Mesothelial cell of epicardium (in vitro differentiated cells): ENCODE measurements around the gene KCNQ5. TPM values are rescaled to one million over a fixed set of nuclear protein-coding genes. Genes with fewer than 3 reads are reported as not detected.

ENCODE experiments used
- DNase-seq, 2 experiments: peaks; one replicate each; pipeline ENCODE4 v3.0.0; 2021; ENCODE audit warnings: low spot score in 2 of 2; ENCODE audit not compliant: unreplicated experiment in 2 of 2
- H3K27ac Mint-ChIP-seq: 2 replicates; pipeline ENCODE4 v1.8.0; 2021; ENCODE audit warnings: mixed read lengths
- H3K27me3 Mint-ChIP-seq: 2 replicates; pipeline ENCODE4 v1.8.0; 2021; ENCODE audit warnings: low read depth, mixed read lengths
- H3K36me3 Mint-ChIP-seq: 2 replicates; pipeline ENCODE4 v1.8.0; 2021; ENCODE audit warnings: mixed read lengths
- H3K4me1 Mint-ChIP-seq: 2 replicates; pipeline ENCODE4 v1.8.0; 2021; ENCODE audit warnings: mixed read lengths
- H3K4me3 Mint-ChIP-seq: 2 replicates; pipeline ENCODE4 v1.8.0; 2021; ENCODE audit warnings: mild to moderate bottlenecking, moderate library complexity, mixed read lengths
- H3K9me3 Mint-ChIP-seq: 2 replicates; pipeline ENCODE4 v1.8.0; 2021; ENCODE audit warnings: mixed read lengths
- total RNA-seq: library from RNA; stranded (reverse); gene quantifications from 3 replicates; pipeline ENCODE4 v1.2.1, GENCODE V29; 2021
- TF ChIP-seq, protein P1 (sequence below): fragments of 200-600 bp; sonication (generic); IDR thresholded peaks from one replicate; pipeline ENCODE4 v1.5.0; 2021; ENCODE audit warnings: antibody characterized with exemption; ENCODE audit not compliant: unreplicated experiment

Gene KCNQ5
- total RNA-seq, 1 donor from 2014 or later: 4.8 TPM

DNA sequence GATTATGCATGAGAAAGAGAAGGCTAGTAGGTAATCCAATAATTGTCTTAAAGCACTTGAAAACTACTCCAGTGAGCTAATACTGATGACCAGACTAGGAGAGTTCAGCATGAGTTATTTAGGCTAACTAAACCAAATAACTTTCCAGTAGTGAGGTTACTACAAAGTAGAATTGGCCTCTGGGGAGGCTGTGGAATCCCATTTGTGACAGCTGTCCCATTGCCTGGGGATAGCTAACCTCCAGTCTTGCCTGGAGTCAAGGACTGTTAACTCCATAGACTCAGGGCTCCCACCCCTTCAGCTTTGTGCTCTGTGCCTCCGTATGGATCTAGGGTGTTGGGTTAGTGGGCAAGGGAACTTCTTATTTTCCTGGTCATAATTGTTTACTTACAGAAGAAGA, 51.0 kb downstream of the KCNQ5 start:
- TF ChIP-seq, protein P1, sequence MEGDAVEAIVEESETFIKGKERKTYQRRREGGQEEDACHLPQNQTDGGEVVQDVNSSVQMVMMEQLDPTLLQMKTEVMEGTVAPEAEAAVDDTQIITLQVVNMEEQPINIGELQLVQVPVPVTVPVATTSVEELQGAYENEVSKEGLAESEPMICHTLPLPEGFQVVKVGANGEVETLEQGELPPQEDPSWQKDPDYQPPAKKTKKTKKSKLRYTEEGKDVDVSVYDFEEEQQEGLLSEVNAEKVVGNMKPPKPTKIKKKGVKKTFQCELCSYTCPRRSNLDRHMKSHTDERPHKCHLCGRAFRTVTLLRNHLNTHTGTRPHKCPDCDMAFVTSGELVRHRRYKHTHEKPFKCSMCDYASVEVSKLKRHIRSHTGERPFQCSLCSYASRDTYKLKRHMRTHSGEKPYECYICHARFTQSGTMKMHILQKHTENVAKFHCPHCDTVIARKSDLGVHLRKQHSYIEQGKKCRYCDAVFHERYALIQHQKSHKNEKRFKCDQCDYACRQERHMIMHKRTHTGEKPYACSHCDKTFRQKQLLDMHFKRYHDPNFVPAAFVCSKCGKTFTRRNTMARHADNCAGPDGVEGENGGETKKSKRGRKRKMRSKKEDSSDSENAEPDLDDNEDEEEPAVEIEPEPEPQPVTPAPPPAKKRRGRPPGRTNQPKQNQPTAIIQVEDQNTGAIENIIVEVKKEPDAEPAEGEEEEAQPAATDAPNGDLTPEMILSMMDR: no peak
- Mint-ChIP-seq H3K4me1 (peaks cover 29% of the 10 kb centered on the region), H3K27ac (no peak overlapping the region)

DNA sequence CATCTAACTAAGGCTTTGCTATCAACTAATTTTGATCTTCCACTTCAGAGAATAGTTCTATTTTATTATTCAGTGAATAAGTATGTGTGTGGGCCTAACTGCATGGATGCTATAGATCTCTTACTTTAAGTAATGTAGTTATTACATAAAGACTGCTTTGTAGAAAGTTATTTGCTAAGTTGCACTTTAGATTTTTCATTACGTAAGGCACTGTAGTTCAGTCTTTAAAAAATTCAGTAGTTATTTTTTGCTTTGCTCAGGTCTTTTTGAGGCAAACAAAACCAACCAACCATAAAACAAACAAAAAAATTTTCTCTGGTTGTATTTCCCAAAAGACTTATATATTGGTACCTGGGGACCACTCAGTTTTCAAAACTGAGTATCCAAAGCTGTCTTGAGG, 53.0 kb downstream of the KCNQ5 start:
- H3K4me1 Mint-ChIP-seq: peaks cover 33% of the 10 kb centered on the region
- H3K27ac Mint-ChIP-seq: peak overlapping the region; percentile 61
- no peaks in the 10 kb centered on the region for H3K27me3 Mint-ChIP-seq
- no peak overlapping the region for H3K4me3 Mint-ChIP-seq
- TF ChIP-seq, protein P1: no peak
- DNase-seq: no peak
- no peaks in the 10 kb centered on the region for H3K36me3 Mint-ChIP-seq
- H3K9me3 Mint-ChIP-seq: no peaks in the 10 kb centered on the region

More for the DNA sequence above, 51.0 kb downstream of the KCNQ5 start:
- H3K36me3 Mint-ChIP-seq: no peaks in the 10 kb centered on the region
- H3K4me3 Mint-ChIP-seq: no peak overlapping the region
- no peaks in the 10 kb centered on the region for H3K27me3 Mint-ChIP-seq
- H3K9me3 Mint-ChIP-seq: no peaks in the 10 kb centered on the region
- no peak for DNase-seq

DNA sequence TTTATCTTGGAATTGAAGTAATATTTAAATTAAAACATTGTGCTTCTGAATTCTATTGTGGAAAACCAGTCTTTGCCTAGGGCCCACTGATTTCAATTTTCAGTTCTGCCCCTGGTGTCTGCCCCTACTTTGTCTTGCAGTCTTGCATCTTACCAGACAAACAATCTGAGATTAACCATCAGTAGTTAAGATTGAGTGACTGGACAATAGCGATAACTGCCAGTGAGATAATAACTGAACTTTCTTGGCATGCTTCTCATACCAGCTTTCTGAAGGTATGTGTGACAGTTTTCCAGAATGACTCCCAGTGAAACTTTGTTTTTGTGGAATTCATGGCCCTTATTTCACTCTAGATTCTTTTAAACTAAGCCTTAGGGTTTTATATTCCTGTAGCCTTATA, 53.5 kb downstream of the KCNQ5 start:
- Mint-ChIP-seq H3K9me3 (peaks cover 3% of the 10 kb centered on the region), H3K36me3 (no peaks in the 10 kb centered on the region), H3K27ac (peak overlapping the region; percentile 68), H3K4me1 (peaks cover 33% of the 10 kb centered on the region), H3K4me3 (no peak overlapping the region), H3K27me3 (no peaks in the 10 kb centered on the region)
- TF ChIP-seq, protein P1: no peak
- DNase-seq: no peak

DNA sequence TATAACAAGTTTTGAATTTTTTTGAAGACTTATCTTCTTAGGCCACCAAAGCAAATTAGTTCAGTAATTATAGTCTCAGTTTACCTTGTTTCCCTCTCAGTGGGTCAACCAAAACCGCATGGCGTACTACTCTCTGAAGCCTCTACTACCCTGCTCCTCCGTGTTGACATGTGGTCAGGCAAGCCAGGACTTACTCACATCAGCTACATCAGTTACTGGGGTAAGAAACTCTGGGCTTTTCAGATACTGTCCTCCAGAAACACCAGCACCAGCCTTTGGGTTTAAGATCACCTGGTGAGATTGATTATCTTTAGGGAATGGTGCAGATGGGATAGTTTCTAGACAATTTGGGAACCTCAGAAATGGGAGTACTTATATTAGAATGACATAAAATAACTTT, 55.1 kb downstream of the KCNQ5 start:
- H3K36me3 Mint-ChIP-seq: peaks cover 2% of the 10 kb centered on the region
- TF ChIP-seq, protein P1: no peak
- peaks cover 33% of the 10 kb centered on the region for H3K4me1 Mint-ChIP-seq
- H3K27ac Mint-ChIP-seq: peak overlapping the region; percentile 28
- no peak for DNase-seq
- no peaks in the 10 kb centered on the region for H3K27me3 Mint-ChIP-seq
- no peak overlapping the region for H3K4me3 Mint-ChIP-seq
- H3K9me3 Mint-ChIP-seq: peaks cover 3% of the 10 kb centered on the region

DNA sequence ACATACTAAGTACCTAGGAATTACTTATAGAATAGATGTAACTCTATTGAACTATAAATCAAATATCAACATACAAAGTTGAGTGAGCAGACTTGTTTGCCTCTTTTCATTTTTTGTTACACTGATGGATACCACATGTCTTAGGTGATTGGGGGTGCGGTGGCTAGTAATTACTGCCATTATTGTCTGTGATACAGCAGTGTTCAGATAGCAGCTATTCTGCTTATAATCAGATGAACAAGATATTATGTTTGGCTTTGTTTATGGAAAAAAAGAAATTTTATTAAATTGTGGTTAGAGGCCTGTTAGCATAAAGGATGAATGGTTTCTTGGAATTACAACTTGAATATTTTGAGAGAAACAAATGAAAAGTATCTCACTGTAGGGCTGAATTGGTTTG, 55.9 kb downstream of the KCNQ5 start:
- Mint-ChIP-seq H3K27me3 (no peaks in the 10 kb centered on the region), H3K36me3 (peaks cover 2% of the 10 kb centered on the region), H3K4me1 (peaks cover 33% of the 10 kb centered on the region), H3K4me3 (no peak overlapping the region), H3K27ac (peak overlapping the region; percentile 28), H3K9me3 (peaks cover 8% of the 10 kb centered on the region)
- no peak for DNase-seq
- TF ChIP-seq, protein P1: no peak

DNA sequence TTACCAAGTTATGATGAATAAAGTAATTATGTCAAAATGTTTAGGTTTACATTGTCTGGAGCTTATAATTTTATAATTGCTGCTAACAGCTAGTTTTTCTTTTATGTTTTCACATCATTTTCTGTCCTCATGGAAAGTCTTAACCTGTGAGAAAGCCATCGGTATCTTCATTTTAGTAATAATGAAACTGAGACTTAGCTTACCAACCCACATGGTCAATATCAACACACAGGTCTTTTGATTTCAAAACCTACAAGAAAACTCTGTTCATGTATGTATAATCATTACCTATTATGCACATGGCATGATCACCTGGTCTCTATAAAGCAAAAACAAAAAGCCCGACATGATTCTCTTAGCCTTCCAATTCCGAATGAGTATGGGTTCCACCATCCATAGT, 61.9 kb downstream of the KCNQ5 start:
- H3K27ac Mint-ChIP-seq: no peak overlapping the region
- peaks cover 1% of the 10 kb centered on the region for H3K4me1 Mint-ChIP-seq
- H3K4me3 Mint-ChIP-seq: no peak overlapping the region
- no peak for DNase-seq
- peaks cover 2% of the 10 kb centered on the region for H3K36me3 Mint-ChIP-seq
- no peaks in the 10 kb centered on the region for H3K27me3 Mint-ChIP-seq
- TF ChIP-seq, protein P1: no peak
- H3K9me3 Mint-ChIP-seq: peaks cover 8% of the 10 kb centered on the region
